Keratinocyte (primary cell): ENCODE data around the gene SSH2. TPM values are rescaled to one million over a fixed set of nuclear protein-coding genes. Genes with fewer than 3 reads are reported as not detected.

Experiments
- DNase-seq: peaks from one replicate; pipeline ENCODE4 v3.0.0-alpha.2; 2011; ENCODE audit warnings: low read depth, missing footprints, low spot score
- FAIRE-seq: peaks from 2 replicates; lab custom pipeline; 2011; peaks lifted over from hg19 to GRCh38; lab: Jason Lieb, UNC
- H2AFZ ChIP-seq: 2 replicates; pipeline ENCODE4 v1.6.0; 2012; ENCODE audit warnings: low read length, control low read depth, inconsistent platforms; ENCODE audit not compliant: control insufficient read depth
- H3K27ac ChIP-seq: 2 replicates; pipeline ENCODE4 v1.5.1; 2011; ENCODE audit warnings: low read length; ENCODE audit not compliant: control insufficient read depth, insufficient read depth
- H3K27me3 ChIP-seq: 3 replicates; pipeline ENCODE4 v1.6.0; 2011; ENCODE audit warnings: low read length; ENCODE audit not compliant: control insufficient read depth, insufficient read depth; ENCODE audit errors: extremely low read depth
- H3K36me3 ChIP-seq, 2 experiments: 2 replicates in 1 of 2; 3 replicates in 1 of 2; pipeline ENCODE4 v1.5.1; 2011; ENCODE audit warnings: low read length in 2 of 2, mild to moderate bottlenecking in 1 of 2; ENCODE audit not compliant: control insufficient read depth in 2 of 2, insufficient read depth in 2 of 2; ENCODE audit errors: extremely low read depth in 1 of 2
- H3K4me1 ChIP-seq: 3 replicates; pipeline ENCODE4 v1.5.1; 2011; ENCODE audit warnings: low read length; ENCODE audit not compliant: control insufficient read depth, insufficient read depth; ENCODE audit errors: extremely low read depth
- H3K4me2 ChIP-seq: 3 replicates; pipeline ENCODE4 v1.6.0; 2011; ENCODE audit warnings: low read depth, low read length; ENCODE audit not compliant: control insufficient read depth, insufficient read depth; ENCODE audit errors: extremely low read depth
- H3K4me3 ChIP-seq, 3 experiments: fragments of 200-600 bp in 1 of 3; sonication (generic) in 1 of 3; 2 replicates in 2 of 3; 3 replicates in 1 of 3; pipeline ENCODE4 v1.5.1; 2011 to 2016; ENCODE audit warnings: low read length in 3 of 3, mild to moderate bottlenecking in 3 of 3, control low read depth in 2 of 3, inconsistent platforms in 1 of 3, low read depth in 1 of 3, mixed read lengths in 1 of 3, mixed run types in 1 of 3, moderate library complexity in 1 of 3; ENCODE audit not compliant: control insufficient read depth in 2 of 3, insufficient read depth in 2 of 3; ENCODE audit errors: extremely low read depth in 1 of 3
- H3K79me2 ChIP-seq: 2 replicates; pipeline ENCODE4 v1.6.0; 2012; ENCODE audit warnings: low read length; ENCODE audit not compliant: control insufficient read depth, insufficient read depth
- H3K9ac ChIP-seq: 3 replicates; pipeline ENCODE4 v1.6.0; 2011; ENCODE audit warnings: low read length; ENCODE audit not compliant: control insufficient read depth, insufficient read depth; ENCODE audit errors: extremely low read depth
- H3K9me1 ChIP-seq: 3 replicates; pipeline ENCODE4 v1.6.0; 2011; ENCODE audit warnings: low read length; ENCODE audit not compliant: control insufficient read depth, insufficient read depth; ENCODE audit errors: extremely low read depth
- H3K9me3 ChIP-seq: 2 replicates; pipeline ENCODE4 v1.5.1; 2012; ENCODE audit warnings: low read depth, low read length; ENCODE audit not compliant: control insufficient read depth
- H4K20me1 ChIP-seq: 3 replicates; pipeline ENCODE4 v1.6.0; 2011; ENCODE audit warnings: low read length; ENCODE audit not compliant: control insufficient read depth, insufficient read depth; ENCODE audit errors: extremely low read depth
- EZH2 ChIP-seq: IDR thresholded peaks from one replicate; pipeline ENCODE4 v1.6.1; 2012; ENCODE audit warnings: inconsistent platforms, mild to moderate bottlenecking, low read length, moderate library complexity
- dilution Hi-C: fragments of 300-500 bp; cut with MboI; formaldehyde crosslinking; loops from one replicate; pipeline ENCODE4 v1.7.0; 2020; ENCODE audit warnings: low sequenced_read_pairs; ENCODE audit not compliant: extremely low pct_ligation_motif_present
- polyA plus RNA-seq, 5 experiments: library from polyadenylated mRNA; depleted of rRNA in 3 of 5; stranded (reverse) in 3 of 5; stranded (forward) in 1 of 5; unstranded in 1 of 5; fragments of >200 nt; gene quantifications; 1 replicate in 1 of 5; 2 replicates in 3 of 5; 3 replicates in 1 of 5; pipeline versions ENCODE4 v1.2.1 to v1.2.3, GENCODE V29; 2011 to 2012; ENCODE audit warnings: missing spikeins in 2 of 5, low read depth in 1 of 5, low replicate concordance in 1 of 5
- TF ChIP-seq, protein P1 (sequence below), 3 experiments: IDR thresholded peaks in 1 of 3; conservative IDR thresholded peaks in 1 of 3; optimal IDR thresholded peaks in 1 of 3; 2 replicates in 2 of 3; 3 replicates in 1 of 3; pipeline versions ENCODE3 to v1.5.1; 2011; ENCODE audit warnings: low read length in 3 of 3, mild to moderate bottlenecking in 3 of 3, moderate library complexity in 2 of 3, control low read depth in 1 of 3, inconsistent platforms in 1 of 3; ENCODE audit not compliant: insufficient read depth in 2 of 3; ENCODE audit errors: extremely low read depth in 1 of 3

The SSH2 gene
- polyA plus RNA-seq, 1 donor (not counting 4 experiments of a cell fraction or from before 2014, with no cell fraction given), result 13.9 TPM

DNA sequence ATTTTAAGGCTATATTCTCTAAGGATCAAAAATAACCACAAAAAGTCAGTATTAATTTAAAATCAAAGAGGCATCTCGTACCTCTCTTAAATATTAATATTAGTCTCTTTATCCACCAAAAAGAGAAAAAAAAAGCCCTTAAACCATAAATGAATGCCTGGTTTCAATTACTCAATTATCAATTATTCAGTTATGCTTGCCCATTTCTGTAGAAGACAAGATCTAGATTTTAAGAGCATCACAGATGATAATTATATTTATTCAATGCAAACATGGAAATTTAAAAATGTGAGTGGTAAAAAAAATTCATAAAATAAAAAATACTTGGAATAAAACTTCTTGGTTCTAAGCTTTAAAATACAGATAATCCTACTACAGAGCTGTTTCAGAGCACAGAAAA, 181.6 kb downstream of the SSH2 start:
- FAIRE-seq (no peak), DNase-seq (no peak)
- no peaks in the 10 kb centered on the region for H3K9me3 ChIP-seq
- dilution Hi-C loops, result no loop called here
- H3K79me2 ChIP-seq, result no peaks in the 10 kb centered on the region
- TF ChIP-seq, protein P1, sequence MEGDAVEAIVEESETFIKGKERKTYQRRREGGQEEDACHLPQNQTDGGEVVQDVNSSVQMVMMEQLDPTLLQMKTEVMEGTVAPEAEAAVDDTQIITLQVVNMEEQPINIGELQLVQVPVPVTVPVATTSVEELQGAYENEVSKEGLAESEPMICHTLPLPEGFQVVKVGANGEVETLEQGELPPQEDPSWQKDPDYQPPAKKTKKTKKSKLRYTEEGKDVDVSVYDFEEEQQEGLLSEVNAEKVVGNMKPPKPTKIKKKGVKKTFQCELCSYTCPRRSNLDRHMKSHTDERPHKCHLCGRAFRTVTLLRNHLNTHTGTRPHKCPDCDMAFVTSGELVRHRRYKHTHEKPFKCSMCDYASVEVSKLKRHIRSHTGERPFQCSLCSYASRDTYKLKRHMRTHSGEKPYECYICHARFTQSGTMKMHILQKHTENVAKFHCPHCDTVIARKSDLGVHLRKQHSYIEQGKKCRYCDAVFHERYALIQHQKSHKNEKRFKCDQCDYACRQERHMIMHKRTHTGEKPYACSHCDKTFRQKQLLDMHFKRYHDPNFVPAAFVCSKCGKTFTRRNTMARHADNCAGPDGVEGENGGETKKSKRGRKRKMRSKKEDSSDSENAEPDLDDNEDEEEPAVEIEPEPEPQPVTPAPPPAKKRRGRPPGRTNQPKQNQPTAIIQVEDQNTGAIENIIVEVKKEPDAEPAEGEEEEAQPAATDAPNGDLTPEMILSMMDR (optimal IDR thresholded peaks at IDR 0.05 in 1 of 3, IDR thresholded peaks at IDR 0.05 in 1 of 3, conservative IDR thresholded peaks at IDR 0.05 in 1 of 3; ENCODE audit: extremely low read depth in 1 of 3, insufficient read depth in 2 of 3, low read length in 3 of 3), result no peak
- TF ChIP-seq EZH2, result no peak
- H4K20me1 ChIP-seq, result no peaks in the 10 kb centered on the region
- H3K27me3 ChIP-seq, result no peaks in the 10 kb centered on the region
- H3K4me2 ChIP-seq, result no peak overlapping the region
- H3K4me3 ChIP-seq, result no peak overlapping the region
- no peak overlapping the region for H3K27ac ChIP-seq
- no peak overlapping the region for H2AFZ ChIP-seq
- H3K36me3 ChIP-seq, result no peaks in the 10 kb centered on the region
- H3K4me1 ChIP-seq, result peaks cover 27% of the 10 kb centered on the region
- no peak overlapping the region for H3K9ac ChIP-seq
- H3K9me1 ChIP-seq, result no peaks in the 10 kb centered on the region

DNA sequence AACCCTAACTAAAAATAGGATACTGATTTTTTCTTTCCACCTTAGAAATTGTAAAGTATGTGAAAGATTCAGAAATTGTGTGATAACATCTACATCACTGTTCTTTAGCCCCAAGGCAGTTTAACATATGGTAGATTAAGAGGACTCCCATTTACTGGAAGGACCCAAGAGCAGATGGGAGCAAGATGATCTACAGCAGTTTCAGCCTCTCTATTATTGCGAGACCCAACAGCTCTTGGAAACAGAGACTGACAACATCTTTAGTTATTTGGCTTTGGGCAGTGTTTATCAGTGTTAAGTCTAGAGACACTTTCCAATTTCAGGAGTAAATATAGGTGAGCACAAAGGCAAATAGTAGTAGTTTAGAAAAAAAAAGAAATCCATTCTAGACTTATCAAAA, 182.4 kb downstream of the SSH2 start:
- Histone ChIP-seq H3K9ac (no peak overlapping the region), H3K4me2 (no peak overlapping the region), H3K9me1 (no peaks in the 10 kb centered on the region), H3K27me3 (no peaks in the 10 kb centered on the region), H3K9me3 (no peaks in the 10 kb centered on the region), H2AFZ (no peak overlapping the region), H3K79me2 (no peaks in the 10 kb centered on the region), H4K20me1 (no peaks in the 10 kb centered on the region), H3K4me1 (peaks cover 27% of the 10 kb centered on the region), H3K27ac (no peak overlapping the region), H3K36me3 (no peaks in the 10 kb centered on the region), H3K4me3 (no peak overlapping the region)
- dilution Hi-C loops, result no loop called here
- DNase-seq (no peak), FAIRE-seq (no peak)
- TF ChIP-seq, protein P1 (optimal IDR thresholded peaks at IDR 0.05 in 1 of 3, IDR thresholded peaks at IDR 0.05 in 1 of 3, conservative IDR thresholded peaks at IDR 0.05 in 1 of 3; ENCODE audit: extremely low read depth in 1 of 3, insufficient read depth in 2 of 3, low read length in 3 of 3), result no peak
- TF ChIP-seq EZH2, result no peak
